Endothelial cell of umbilical vein (primary cell): ENCODE measurements around the gene PDK2. TPM values are rescaled to one million over a fixed set of nuclear protein-coding genes. Genes with fewer than 3 reads are reported as not detected.

Source experiments
- BruUV-seq: library from RNA; stranded (reverse); fragments of 400-500 nt; replicated peaks from 2 replicates; lab custom pipeline; 2021; lab: Mats Ljungman, UMichigan
- CTCF ChIA-PET: fragments of 300-600, 350-600 bp; sonication (Branson Sonifier 250); formaldehyde crosslinking; loops from one replicate; lab custom pipeline; 2021; ENCODE audit warnings: antibody characterized with exemption, inconsistent platforms; lab: Charles Lee
- POLR2A ChIA-PET: fragments of 300-600, 350-600 bp; sonication (Branson Sonifier 250); formaldehyde crosslinking; loops from one replicate; lab custom pipeline; 2021; ENCODE audit warnings: antibody characterized with exemption, inconsistent platforms; lab: Charles Lee
- DNase-seq: peaks from one replicate; pipeline ENCODE4 v3.0.0-alpha.2; 2011; ENCODE audit warnings: low read depth, low spot score
- FAIRE-seq: peaks from 2 replicates; lab custom pipeline; 2011; peaks lifted over from hg19 to GRCh38; lab: Jason Lieb, UNC
- H2AFZ ChIP-seq: 2 replicates; pipeline ENCODE4 v1.6.0; 2012; ENCODE audit warnings: low read depth, low read length, control low read depth, inconsistent platforms
- H3K27ac ChIP-seq: 2 replicates; pipeline ENCODE4 v1.5.1; 2011; ENCODE audit warnings: low read depth, mild to moderate bottlenecking, control low read depth, low read length, moderate library complexity; ENCODE audit not compliant: insufficient read depth
- H3K27me3 ChIP-seq, 2 experiments: 2 replicates each; pipeline versions ENCODE4 v1.6.0 to v1.6.1; 2011; ENCODE audit warnings: low read length in 2 of 2, mixed read lengths in 1 of 2; ENCODE audit not compliant: control insufficient read depth in 2 of 2, insufficient read depth in 2 of 2
- H3K36me3 ChIP-seq, 2 experiments: 2 replicates in 1 of 2; 3 replicates in 1 of 2; pipeline ENCODE4 v1.5.1; 2011; ENCODE audit warnings: low read length in 2 of 2, mild to moderate bottlenecking in 1 of 2, moderate library complexity in 1 of 2; ENCODE audit not compliant: control insufficient read depth in 2 of 2, insufficient read depth in 2 of 2; ENCODE audit errors: extremely low read depth in 1 of 2
- H3K4me1 ChIP-seq: 3 replicates; pipeline ENCODE4 v1.5.1; 2011; ENCODE audit warnings: mild to moderate bottlenecking, low read length; ENCODE audit not compliant: control insufficient read depth, insufficient read depth; ENCODE audit errors: extremely low read depth
- H3K4me2 ChIP-seq: 2 replicates; pipeline ENCODE4 v1.6.1; 2011; ENCODE audit warnings: low read length, control low read depth, mixed read lengths; ENCODE audit not compliant: insufficient read depth
- H3K4me3 ChIP-seq, 3 experiments: fragments of 200-600 bp in 1 of 3; sonication (generic), shearing (Covaris generic) in 1 of 3; replicated peaks in 1 of 3; 2 replicates each; pipeline ENCODE4 v1.5.1; 2011 to 2016; ENCODE audit warnings: control low read depth in 3 of 3, low read length in 3 of 3, mild to moderate bottlenecking in 2 of 3, inconsistent platforms in 1 of 3, low read depth in 1 of 3, moderate library complexity in 1 of 3; ENCODE audit not compliant: insufficient read depth in 1 of 3
- H3K79me2 ChIP-seq: 2 replicates; pipeline ENCODE4 v1.6.0; 2012; ENCODE audit warnings: low read length, inconsistent platforms; ENCODE audit not compliant: control insufficient read depth, insufficient read depth
- H3K9ac ChIP-seq: replicated peaks from 2 replicates; pipeline ENCODE3; 2011; ENCODE audit warnings: low read length, control low read depth; ENCODE audit not compliant: insufficient read depth; ENCODE audit errors: extremely low read depth
- H3K9me1 ChIP-seq: replicated peaks from 3 replicates; pipeline ENCODE4 v1.6.0; 2011; ENCODE audit warnings: mild to moderate bottlenecking, low read length; ENCODE audit not compliant: control insufficient read depth, insufficient read depth; ENCODE audit errors: extremely low read depth
- H3K9me3 ChIP-seq: replicated peaks from 2 replicates; pipeline ENCODE4 v1.5.1; 2012; ENCODE audit warnings: low read length, inconsistent platforms; ENCODE audit not compliant: control insufficient read depth, insufficient read depth
- H4K20me1 ChIP-seq: replicated peaks from 2 replicates; pipeline ENCODE3; 2011; ENCODE audit warnings: mild to moderate bottlenecking, low read length; ENCODE audit not compliant: control insufficient read depth, insufficient read depth; ENCODE audit errors: extremely low read depth
- CTCF ChIP-seq, 2 donors: IDR thresholded peaks; 1 replicate in 1 of 2; 2 replicates in 1 of 2; pipeline ENCODE4 v1.5.1; 2011; ENCODE audit warnings: low read length in 2 of 2, mild to moderate bottlenecking in 2 of 2, moderate library complexity in 2 of 2, control low read depth in 1 of 2, inconsistent platforms in 1 of 2, low read depth in 1 of 2; ENCODE audit not compliant: insufficient read depth in 1 of 2; ENCODE audit errors: extremely low read depth in 1 of 2
- EZH2 ChIP-seq: IDR thresholded peaks from 2 replicates; pipeline ENCODE4 v1.6.1; 2012; ENCODE audit warnings: borderline replicate concordance, low read depth, mild to moderate bottlenecking, moderate library complexity, low read length, inconsistent platforms; ENCODE audit not compliant: severe bottlenecking
- FOS ChIP-seq: IDR thresholded peaks from 2 replicates; pipeline ENCODE4 v1.6.1; 2011; ENCODE audit warnings: mild to moderate bottlenecking, low read length, moderate library complexity, borderline replicate concordance; ENCODE audit not compliant: insufficient read depth
- GATA2 ChIP-seq: IDR thresholded peaks from 2 replicates; pipeline ENCODE4 v1.7.0; 2011; ENCODE audit warnings: low read depth, mild to moderate bottlenecking, moderate library complexity, mixed read lengths, low read length; ENCODE audit not compliant: insufficient read length, insufficient read depth
- JUN ChIP-seq: IDR thresholded peaks from 2 replicates; pipeline ENCODE4 v1.6.1; 2011; ENCODE audit warnings: borderline replicate concordance, low read depth; ENCODE audit not compliant: insufficient read length, insufficient read depth
- MAX ChIP-seq: IDR thresholded peaks from 2 replicates; pipeline ENCODE4 v1.6.1; 2011; ENCODE audit not compliant: insufficient read depth, insufficient read length
- MYC ChIP-seq: IDR thresholded peaks from one replicate; pipeline ENCODE4 v1.6.1; 2011; ENCODE audit warnings: mild to moderate bottlenecking, low read depth, low read length
- POLR2A ChIP-seq: IDR thresholded peaks from 2 replicates; pipeline ENCODE4 v1.6.1; 2012; ENCODE audit warnings: low read depth, mild to moderate bottlenecking, control low read depth, low read length
- POLR2AphosphoS5 ChIP-seq: IDR thresholded peaks from 2 replicates; pipeline ENCODE4 v1.6.1; 2012; ENCODE audit warnings: low read depth, mild to moderate bottlenecking, control low read depth, low read length, moderate library complexity; ENCODE audit not compliant: insufficient read depth
- dilution Hi-C: fragments of 300-500 bp; cut with MboI; formaldehyde crosslinking; loops from one replicate; pipeline ENCODE4 v1.15.0; 2019; ENCODE audit warnings: low sequenced_read_pairs; ENCODE audit not compliant: extremely low pct_ligation_motif_present
- intact Hi-C: fragments of 100-400 bp; cut with micrococcal nuclease; formaldehyde crosslinking; loops from one replicate; pipeline ENCODE4 v1.10.0; 2022
- polyA plus RNA-seq, 4 experiments: library from polyadenylated mRNA; depleted of rRNA in 3 of 4; stranded (reverse) in 3 of 4; unstranded in 1 of 4; fragments of >200 nt; gene quantifications; 2 replicates each; pipeline versions ENCODE4 v1.2.1 to v1.2.3, GENCODE V29; 2011 to 2012; ENCODE audit warnings: missing spikeins in 1 of 4
- total RNA-seq: library from RNA; stranded (reverse); gene quantifications from 2 replicates; pipeline ENCODE4 v1.2.3, GENCODE V29; 2021

The PDK2 gene
- total and polyA plus RNA-seq, 2 donors (not counting 3 experiments of a cell fraction or from before 2014, with no cell fraction given) = 21.3 to 114 TPM

DNA sequence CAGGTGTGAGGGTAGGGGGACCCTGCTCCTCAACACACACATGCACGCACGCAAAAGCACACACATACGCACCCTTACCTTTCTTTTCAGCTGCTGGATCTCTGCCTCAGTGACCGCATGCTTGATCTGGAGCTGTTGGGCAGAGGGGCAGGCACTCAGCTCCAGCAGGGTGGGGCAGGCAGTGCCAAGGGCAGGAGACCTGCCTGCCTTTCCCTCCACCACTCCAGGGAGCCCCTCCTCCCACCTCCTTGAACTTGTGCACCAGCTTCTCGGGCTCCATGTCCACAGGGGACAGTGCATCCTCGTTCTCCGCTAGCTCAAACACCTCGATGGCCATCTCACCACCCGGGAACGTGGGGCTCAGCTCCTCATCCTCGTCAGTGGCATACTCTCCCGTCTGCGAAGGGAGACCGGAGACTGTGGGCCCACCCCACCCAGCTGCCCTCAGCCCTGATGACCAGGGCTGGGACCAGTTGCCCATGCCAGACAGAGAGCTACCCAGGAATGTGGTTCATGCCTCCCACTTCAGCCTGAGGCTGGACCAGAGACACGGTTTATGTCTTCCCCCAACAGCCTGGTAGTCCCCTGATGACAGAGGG is 44.1 kb downstream of the PDK2 start:
- H3K4me3 ChIP-seq = no peak overlapping the region
- H3K27me3 ChIP-seq = no peaks in the 10 kb centered on the region
- FAIRE-seq = no peak
- dilution Hi-C loops = no loop called here
- no peak overlapping the region for H3K27ac ChIP-seq
- H3K9ac ChIP-seq = no peak overlapping the region
- peaks cover 32% of the 10 kb centered on the region for H3K4me1 ChIP-seq
- ChIA-PET POLR2A (no interaction called here), CTCF (interaction anchor here (1.4 to 4.4 kb wide), 10 partner anchors 9 to 59 kb away, joined by 5 to 37 read pairs (median 15); partner anchors contain the start of genes PPP1R9B and SAMD14)
- no peaks in the 10 kb centered on the region for H3K9me3 ChIP-seq
- H4K20me1 ChIP-seq = no peaks in the 10 kb centered on the region
- H2AFZ ChIP-seq = no peak overlapping the region
- intact Hi-C loops = no loop called here
- H3K79me2 ChIP-seq = peaks cover 20% of the 10 kb centered on the region
- H3K36me3 ChIP-seq = peaks cover 22 to 76% of the 10 kb centered on the region in 2 experiments
- DNase-seq = no peak
- no peaks in the 10 kb centered on the region for H3K9me1 ChIP-seq
- H3K4me2 ChIP-seq = no peak overlapping the region
- TF ChIP-seq FOS (no peak), EZH2 (no peak)
- no TSS peak for BruUV-seq

GRCh38 chr17:50139950-50140885 is 45.1 kb downstream of the PDK2 start:
- H3K79me2 ChIP-seq = peaks cover 29% of the 10 kb centered on the region
- peaks cover 32% of the 10 kb centered on the region for H3K4me1 ChIP-seq
- H3K27me3 ChIP-seq = no peaks in the 10 kb centered on the region
- no peaks in the 10 kb centered on the region for H3K9me3 ChIP-seq
- H3K4me2 ChIP-seq = peak overlapping the region; percentile 0
- H3K36me3 ChIP-seq = peaks cover 22 to 78% of the 10 kb centered on the region in 2 experiments
- no peak overlapping the region for H3K27ac ChIP-seq
- DNase-seq = peak; percentile 78
- H3K4me3 ChIP-seq = no peak overlapping the region
- no peaks in the 10 kb centered on the region for H4K20me1 ChIP-seq
- dilution Hi-C loops (no loop called here), intact Hi-C loops (loop anchor here (1.0 kb wide), 3 partner anchors 12 to 45 kb away; partner anchors contain the start of gene PDK2)
- FAIRE-seq = peak; percentile 96
- ChIA-PET POLR2A (no interaction called here), CTCF (interaction anchor here (0.6 to 4.4 kb wide), 15 partner anchors 8 to 206 kb away, joined by 3 to 37 read pairs (median 9); partner anchors contain the start of genes PPP1R9B, SAMD14 and XYLT2)
- H3K9ac ChIP-seq = no peak overlapping the region
- TF ChIP-seq MAX = peak; percentile 12
- TF ChIP-seq EZH2 = no peak
- TF ChIP-seq CTCF (IDR thresholded peaks at IDR 0.05; ENCODE audit: extremely low read depth in 1 of 2, insufficient read depth in 1 of 2, low read depth in 1 of 2, low read length in 2 of 2) = peak; percentile 94 to 99
- no peak for TF ChIP-seq POLR2A
- TF ChIP-seq JUN = no peak
- TF ChIP-seq MYC = no peak
- peak; percentile 31 for TF ChIP-seq POLR2AphosphoS5
- no peak for TF ChIP-seq FOS
- TF ChIP-seq GATA2 = peak; percentile 97
- no TSS peak for BruUV-seq
- H2AFZ ChIP-seq = no peak overlapping the region
- no peaks in the 10 kb centered on the region for H3K9me1 ChIP-seq
